Measurements from ENCODE around the gene RTF2. TPM values are rescaled to one million over a fixed set of nuclear protein-coding genes. Genes with fewer than 3 reads are reported as not detected.

The RTF2 gene
- total and polyA plus RNA-seq, 4 donors = 63.8 to 103 (median 85.2) TPM

DNA sequence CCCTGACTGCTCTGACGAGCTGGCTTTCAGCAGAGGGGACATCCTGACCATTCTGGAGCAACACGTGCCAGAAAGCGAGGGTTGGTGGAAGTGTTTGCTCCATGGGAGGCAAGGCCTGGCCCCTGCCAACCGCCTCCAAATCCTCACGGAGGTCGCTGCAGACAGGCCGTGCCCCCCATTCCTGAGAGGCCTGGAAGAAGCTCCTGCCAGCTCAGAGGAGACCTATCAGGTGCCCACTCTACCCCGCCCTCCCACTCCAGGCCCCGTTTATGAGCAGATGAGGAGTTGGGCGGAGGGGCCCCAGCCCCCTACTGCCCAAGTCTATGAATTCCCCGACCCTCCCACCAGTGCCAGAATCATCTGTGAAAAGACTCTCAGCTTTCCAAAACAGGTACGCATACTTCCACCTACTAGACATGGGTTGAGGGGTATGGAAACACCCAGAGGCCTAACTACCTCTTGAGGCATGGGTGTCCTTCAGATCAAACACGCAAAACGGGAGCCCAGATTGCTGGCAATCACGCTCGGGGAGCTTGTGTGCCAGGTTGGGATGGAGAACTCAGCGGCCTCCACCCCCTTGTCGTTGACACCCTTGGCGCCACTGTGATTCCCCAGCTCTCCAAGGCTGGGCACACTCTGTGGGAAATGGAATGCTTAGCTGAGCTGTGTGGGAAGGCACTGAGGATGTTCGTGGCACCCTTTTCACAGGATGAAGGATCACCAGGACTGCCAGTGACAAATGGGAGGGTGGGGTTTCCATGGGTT, 31.0 kb upstream of the RTF2 start:
- TF ChIP-seq, protein P1, sequence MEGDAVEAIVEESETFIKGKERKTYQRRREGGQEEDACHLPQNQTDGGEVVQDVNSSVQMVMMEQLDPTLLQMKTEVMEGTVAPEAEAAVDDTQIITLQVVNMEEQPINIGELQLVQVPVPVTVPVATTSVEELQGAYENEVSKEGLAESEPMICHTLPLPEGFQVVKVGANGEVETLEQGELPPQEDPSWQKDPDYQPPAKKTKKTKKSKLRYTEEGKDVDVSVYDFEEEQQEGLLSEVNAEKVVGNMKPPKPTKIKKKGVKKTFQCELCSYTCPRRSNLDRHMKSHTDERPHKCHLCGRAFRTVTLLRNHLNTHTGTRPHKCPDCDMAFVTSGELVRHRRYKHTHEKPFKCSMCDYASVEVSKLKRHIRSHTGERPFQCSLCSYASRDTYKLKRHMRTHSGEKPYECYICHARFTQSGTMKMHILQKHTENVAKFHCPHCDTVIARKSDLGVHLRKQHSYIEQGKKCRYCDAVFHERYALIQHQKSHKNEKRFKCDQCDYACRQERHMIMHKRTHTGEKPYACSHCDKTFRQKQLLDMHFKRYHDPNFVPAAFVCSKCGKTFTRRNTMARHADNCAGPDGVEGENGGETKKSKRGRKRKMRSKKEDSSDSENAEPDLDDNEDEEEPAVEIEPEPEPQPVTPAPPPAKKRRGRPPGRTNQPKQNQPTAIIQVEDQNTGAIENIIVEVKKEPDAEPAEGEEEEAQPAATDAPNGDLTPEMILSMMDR (IDR thresholded peaks at IDR 0.05; ENCODE audit: control extremely low read depth, extremely low read depth) = no peak
- H3K9ac ChIP-seq (ENCODE audit: insufficient read depth in 1 of 2, low read length in 2 of 2) = no peak overlapping the region
- peak overlapping the region in 1 of 2 donors; percentile 74 for H3K27ac ChIP-seq (ENCODE audit: low read depth in 1 of 2, low read length in 1 of 2)
- WGBS, 2 donors = 80 to 86% methylated on average over 20 of the region's 20 CpGs
- DNase-seq = no peak
- no peaks in the 10 kb centered on the region for H3K9me3 ChIP-seq (ENCODE audit: control insufficient read depth in 4 of 4, insufficient read depth in 3 of 4, low read length in 3 of 4)
- H3K4me1 ChIP-seq (ENCODE audit: control insufficient read depth in 5 of 5, insufficient read depth in 5 of 5, low read length in 5 of 5) = peaks cover 0 to 62% (median 43%) of the 10 kb centered on the region in 5 donors
- peaks cover 0 to 8% (median 3%) of the 10 kb centered on the region in 4 donors for H3K36me3 ChIP-seq (ENCODE audit: control insufficient read depth in 4 of 4, insufficient read depth in 4 of 4, low read length in 4 of 4)
- no peak overlapping the region for H3K4me3 ChIP-seq
- no peak for ATAC-seq (ENCODE audit: insufficient read depth, low FRiP score)
- H3K27me3 ChIP-seq (ENCODE audit: control insufficient read depth in 3 of 3, insufficient read depth in 3 of 3, low read length in 2 of 3) = no peaks in the 10 kb centered on the region

DNA sequence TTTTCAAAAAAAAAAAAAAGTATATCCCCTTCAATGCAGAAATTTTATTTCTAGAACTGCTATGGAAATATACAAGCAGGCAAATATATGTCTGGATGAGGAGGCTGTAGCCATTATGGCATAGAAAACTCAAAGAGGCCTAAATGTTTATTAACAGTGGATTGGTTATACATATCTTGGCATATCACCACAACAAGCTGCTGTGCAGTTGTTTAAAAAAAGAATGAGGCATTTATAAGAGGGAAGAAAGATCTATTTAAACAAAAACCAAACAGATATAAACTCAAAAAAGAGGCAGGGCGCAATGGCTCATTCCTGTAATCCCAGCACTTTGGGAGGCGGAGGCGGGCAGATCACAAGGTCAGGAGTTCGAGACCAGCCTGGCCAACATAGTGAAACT, 30.1 kb upstream of the RTF2 start:
- Histone ChIP-seq H3K9ac (ENCODE audit: insufficient read depth in 1 of 2, low read length in 2 of 2) (no peak overlapping the region), H3K9me3 (ENCODE audit: control insufficient read depth in 4 of 4, insufficient read depth in 3 of 4, low read length in 3 of 4) (no peaks in the 10 kb centered on the region), H3K36me3 (ENCODE audit: control insufficient read depth in 4 of 4, insufficient read depth in 4 of 4, low read length in 4 of 4) (peaks cover 0 to 8% (median 3%) of the 10 kb centered on the region in 4 donors), H3K4me3 (no peak overlapping the region), H3K27ac (ENCODE audit: low read depth in 1 of 2, low read length in 1 of 2) (no peak overlapping the region), H3K4me1 (ENCODE audit: control insufficient read depth in 5 of 5, insufficient read depth in 5 of 5, low read length in 5 of 5) (peaks cover 0 to 60% (median 37%) of the 10 kb centered on the region in 5 donors), H3K27me3 (ENCODE audit: control insufficient read depth in 3 of 3, insufficient read depth in 3 of 3, low read length in 2 of 3) (no peaks in the 10 kb centered on the region)
- peak in 1 of 3 donors; percentile 54 for DNase-seq
- TF ChIP-seq, protein P1 (IDR thresholded peaks at IDR 0.05; ENCODE audit: control extremely low read depth, extremely low read depth) = no peak
- WGBS, 2 donors = 89 to 92% methylated on average over 4 of the region's 4 CpGs
- no peak for ATAC-seq (ENCODE audit: insufficient read depth, low FRiP score)

DNA sequence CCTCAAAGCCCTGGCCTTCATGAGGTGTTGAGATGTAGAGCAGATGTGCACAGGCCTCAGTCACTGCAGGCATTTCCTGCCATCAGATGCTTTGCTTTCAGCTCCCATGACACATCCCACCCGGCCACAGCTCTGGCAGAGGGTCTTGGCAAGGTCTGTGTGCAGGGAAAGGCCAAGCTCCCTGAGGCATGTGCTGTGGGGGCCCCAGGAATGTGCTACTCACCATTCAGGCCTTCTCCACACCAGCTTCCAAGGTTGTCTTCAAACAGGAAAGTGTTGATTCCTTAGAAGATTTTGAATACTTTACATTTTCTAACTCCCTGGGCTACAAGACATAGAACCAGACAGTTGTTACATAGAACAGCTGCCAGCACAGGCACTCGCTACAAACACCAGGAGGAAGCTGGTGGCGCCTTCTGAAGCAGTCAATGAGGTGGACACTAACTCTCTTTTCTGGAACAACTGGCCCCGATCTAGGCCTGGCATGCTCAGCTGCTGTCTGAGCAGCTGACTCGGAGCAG, 28.6 kb upstream of the RTF2 start:
- Histone ChIP-seq H3K27ac (ENCODE audit: low read depth in 1 of 2, low read length in 1 of 2) (no peak overlapping the region), H3K9me3 (ENCODE audit: control insufficient read depth in 4 of 4, insufficient read depth in 3 of 4, low read length in 3 of 4) (no peaks in the 10 kb centered on the region), H3K9ac (ENCODE audit: insufficient read depth in 1 of 2, low read length in 2 of 2) (peak overlapping the region in 1 of 2 donors; percentile 50), H3K4me1 (ENCODE audit: control insufficient read depth in 5 of 5, insufficient read depth in 5 of 5, low read length in 5 of 5) (peaks cover 0 to 65% (median 39%) of the 10 kb centered on the region in 5 donors), H3K36me3 (ENCODE audit: control insufficient read depth in 4 of 4, insufficient read depth in 4 of 4, low read length in 4 of 4) (peaks cover 0 to 8% (median 3%) of the 10 kb centered on the region in 4 donors), H3K27me3 (ENCODE audit: control insufficient read depth in 3 of 3, insufficient read depth in 3 of 3, low read length in 2 of 3) (peaks cover 0 to 7% (median 0%) of the 10 kb centered on the region in 3 donors), H3K4me3 (no peak overlapping the region)
- 34 to 48% methylated on average over 5 of the region's 5 CpGs for WGBS, 2 donors
- ATAC-seq (ENCODE audit: insufficient read depth, low FRiP score) (peak; percentile 77), DNase-seq (peak; percentile 97 to 98 (median 98))
- TF ChIP-seq, protein P1 (IDR thresholded peaks at IDR 0.05; ENCODE audit: control extremely low read depth, extremely low read depth) = no peak
